ENCODE data around the gene SUPT4H1.

The SUPT4H1 gene

DNA sequence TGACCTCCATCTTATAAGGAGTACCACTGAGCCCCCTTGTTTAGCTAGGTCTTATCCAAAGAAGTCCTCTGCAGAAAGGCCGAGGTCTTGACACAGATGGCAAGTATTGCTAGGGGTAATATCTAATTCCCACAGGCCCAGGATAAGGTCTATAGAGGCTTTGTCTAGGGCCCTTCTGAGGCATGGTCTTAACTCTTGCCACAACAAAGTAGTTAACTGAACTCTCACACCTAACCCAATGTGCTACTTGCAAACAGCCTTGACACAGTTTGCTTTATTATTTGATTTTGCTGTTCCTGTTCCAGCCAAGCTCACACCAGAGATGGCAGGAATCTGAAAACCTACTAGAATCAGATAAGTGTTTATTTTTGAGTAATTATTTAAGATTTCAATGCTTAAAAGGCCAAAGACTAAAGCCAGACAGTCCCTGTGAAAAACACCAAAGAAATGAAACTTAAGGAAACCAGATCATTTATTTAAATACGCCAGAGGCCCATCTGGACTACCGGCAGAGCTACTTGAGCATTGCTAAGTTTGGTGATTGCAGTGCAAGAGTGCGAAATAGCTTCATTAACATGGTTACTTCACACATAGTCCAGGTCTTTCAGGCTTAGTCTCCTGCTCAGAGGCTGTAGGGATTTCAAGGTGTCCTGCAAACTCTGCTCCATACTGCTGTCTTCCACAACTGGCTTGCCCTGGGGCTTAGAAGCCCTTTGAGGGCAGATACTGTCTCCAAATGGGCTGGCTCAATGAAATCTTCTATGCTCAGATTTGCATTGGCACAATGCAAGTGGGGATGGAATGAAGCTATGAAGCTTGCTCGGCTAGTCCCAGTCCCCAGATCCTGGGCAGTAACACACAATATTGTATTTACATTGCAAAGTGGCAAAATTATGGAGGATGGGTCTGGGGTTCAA lies 28.5 kb upstream of the SUPT4H1 start:
- DNase-seq (ENCODE audit: low spot score): no peak

DNA sequence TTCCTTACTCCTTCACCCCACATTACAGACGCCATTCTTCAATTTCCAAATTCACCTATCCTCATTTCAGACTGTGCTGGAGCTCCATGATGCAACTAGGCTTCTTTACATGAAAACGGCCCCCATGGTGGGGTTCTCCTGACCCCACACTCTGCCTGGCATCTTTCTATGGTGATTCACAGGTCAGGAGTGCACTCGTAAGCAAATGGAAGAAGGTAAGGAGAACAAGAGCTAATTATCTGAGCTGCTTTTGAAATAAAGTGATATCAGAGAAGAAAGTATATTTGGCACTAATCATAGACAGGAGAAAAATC lies 27.5 kb upstream of the SUPT4H1 start:
- no peak for DNase-seq (ENCODE audit: low spot score)

DNA sequence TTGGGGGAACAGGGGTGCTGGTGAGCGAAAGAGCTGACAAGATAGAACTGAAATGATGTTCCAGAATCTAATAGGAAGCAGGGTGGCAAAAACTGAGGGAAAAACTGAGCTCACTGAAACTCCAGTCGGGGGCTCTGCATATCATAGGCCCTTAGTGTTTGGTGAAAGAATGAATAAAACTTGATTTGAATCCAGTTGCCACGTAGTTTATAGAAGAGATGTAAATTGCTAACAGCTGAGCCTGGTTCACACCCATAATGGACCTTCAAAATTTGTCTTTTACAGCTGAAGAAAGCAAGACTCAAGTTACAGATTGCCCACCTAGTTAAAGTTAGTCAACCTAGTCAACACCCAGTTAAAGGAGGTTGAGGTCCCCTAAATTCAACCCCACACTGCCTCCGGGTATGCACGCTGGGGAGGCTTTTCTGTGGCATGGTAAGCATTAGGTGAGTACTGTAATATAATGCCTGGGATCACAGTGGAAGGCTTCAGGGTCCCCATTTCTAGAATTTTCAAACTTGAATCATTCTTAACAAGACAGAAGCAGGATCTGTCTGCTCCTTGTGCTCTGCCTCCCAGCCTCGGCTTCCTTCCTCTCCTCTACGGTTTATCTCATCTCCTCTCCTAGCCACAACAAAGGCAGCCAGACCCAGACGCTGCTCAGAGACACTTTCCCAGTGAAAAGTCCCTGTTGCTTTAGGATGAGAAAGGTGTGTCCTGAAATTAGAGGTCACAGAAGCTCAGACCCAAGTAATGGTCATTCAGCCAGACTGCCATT lies 26.9 kb upstream of the SUPT4H1 start:
- DNase-seq (ENCODE audit: low spot score): no peak

DNA sequence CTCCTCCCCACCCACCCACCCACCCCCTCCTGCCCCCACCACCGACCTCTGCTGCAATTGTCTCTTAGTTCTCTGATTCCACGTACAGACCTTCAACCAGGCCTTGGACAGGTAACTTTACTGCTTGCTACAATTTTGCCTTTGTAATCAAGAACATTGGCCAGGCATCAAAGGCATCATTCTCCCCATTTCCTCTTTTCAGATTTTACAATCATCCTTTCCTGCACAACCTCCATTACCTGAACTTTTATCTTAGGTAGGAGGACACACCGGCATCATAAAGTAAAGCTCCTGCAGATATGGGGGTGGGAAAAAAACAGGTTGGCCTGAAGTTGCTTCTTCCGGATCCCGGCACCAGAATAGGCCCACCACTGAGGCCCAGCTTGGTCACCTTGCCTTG lies 25.7 kb upstream of the SUPT4H1 start:
- no peak for DNase-seq (ENCODE audit: low spot score)

DNA sequence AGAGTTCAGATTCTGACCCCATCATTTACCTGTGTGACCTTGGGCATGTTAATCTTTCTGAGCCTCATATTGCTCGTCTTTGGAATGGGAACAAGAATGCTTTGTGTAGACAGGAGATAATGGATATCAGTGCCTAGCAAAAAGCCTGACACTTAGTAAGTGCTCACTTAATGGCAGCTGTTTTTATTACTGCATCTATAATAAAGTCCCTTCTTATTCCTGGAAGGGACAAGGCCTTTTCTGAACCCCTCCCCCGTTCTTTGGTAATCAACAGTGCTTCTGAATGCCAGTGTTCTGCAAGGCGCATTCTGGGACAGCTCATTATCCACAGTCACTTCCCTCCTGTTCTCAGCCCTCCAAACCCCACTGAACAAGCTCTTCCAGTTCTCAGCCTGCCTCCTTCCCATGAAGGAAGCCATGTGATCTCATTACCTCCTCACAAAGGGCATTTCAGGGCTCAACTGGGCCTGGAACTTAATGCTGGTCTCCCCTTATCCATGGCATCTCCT lies 25.1 kb upstream of the SUPT4H1 start:
- DNase-seq (ENCODE audit: low spot score): no peak

DNA sequence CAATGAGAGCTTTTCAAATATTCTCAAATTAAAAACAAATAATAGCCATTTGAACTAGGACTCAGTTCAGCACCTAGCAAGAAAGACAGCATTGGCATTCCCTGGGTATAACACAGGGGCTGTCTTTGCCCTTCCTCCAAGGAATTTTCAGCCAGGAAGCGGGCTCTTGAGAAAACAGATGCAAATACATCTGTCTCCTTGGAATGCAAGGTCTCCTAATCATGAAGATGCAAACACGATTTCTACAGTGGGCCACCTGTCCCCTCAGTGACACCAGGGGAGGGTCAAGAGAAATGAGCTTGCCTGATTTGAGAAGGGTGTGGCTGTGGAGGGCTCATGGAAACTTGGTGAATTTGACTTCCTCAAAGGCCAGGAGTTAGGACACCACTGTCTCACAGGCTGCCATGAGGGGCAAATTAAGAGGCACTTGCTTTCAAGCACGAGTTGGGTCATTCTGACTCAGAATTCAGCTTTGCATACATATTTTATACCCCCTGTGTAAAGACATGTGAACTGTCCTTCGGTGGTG lies 24.5 kb upstream of the SUPT4H1 start:
- no peak for DNase-seq (ENCODE audit: low spot score)

DNA sequence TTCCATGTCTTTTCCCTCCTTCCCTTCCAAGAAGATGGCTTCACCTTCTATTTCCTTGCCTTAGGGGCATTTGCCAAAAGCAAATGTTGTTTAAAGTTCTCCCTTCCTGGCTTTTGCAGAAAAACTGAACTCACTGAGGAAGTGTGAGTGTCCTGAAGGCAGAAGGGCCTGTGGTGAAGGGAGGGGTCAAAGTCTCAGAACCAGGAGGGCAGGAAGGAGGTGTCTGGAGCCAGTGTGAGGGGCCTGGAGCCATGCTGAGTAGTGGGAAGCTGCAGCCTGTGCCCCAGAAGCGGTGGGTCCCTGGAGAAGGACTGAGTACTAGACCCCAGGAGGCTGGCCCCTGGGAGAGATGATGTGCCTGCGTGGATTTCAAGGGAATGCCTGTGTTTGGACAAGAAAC lies 23.8 kb upstream of the SUPT4H1 start:
- no peak for DNase-seq (ENCODE audit: low spot score)

DNA sequence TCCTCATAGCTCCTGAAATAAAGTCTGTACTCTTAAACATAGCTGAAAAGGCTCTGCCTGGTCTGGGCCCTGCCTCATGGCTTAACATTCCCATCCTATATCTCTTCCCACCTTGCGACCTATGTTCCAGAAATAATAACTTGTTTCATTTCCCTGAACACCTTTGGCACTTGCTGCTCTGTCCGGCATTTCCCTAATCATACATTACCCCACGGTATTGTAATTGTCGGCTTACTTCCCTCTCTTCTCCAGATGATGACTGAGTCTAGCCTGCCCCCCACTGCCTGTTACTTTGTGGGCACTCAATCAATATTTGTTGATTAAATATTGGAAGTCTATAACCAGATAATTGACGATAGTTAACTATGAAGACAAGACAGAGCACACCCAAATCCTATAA lies 23.3 kb upstream of the SUPT4H1 start:
- DNase-seq (ENCODE audit: low spot score): no peak

DNA sequence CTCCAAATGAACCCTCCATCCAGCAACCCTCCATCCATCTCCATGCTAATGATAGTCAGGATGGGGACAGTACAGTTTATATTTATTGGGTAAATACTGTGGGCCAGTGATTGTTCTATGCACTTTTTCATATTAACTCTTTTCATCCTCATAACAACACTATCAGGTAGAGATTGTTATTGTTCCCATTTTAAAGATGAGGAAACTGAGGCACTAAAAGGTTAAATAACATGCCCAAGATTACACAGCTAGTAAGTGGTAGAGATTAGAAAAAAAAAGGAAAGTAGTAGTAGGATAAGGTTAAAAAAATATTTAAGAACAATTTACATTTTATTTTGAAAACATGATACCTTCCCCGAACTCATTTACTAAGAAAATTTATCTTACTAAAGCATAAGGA lies 21.9 kb upstream of the SUPT4H1 start:
- no peak for DNase-seq (ENCODE audit: low spot score)

DNA sequence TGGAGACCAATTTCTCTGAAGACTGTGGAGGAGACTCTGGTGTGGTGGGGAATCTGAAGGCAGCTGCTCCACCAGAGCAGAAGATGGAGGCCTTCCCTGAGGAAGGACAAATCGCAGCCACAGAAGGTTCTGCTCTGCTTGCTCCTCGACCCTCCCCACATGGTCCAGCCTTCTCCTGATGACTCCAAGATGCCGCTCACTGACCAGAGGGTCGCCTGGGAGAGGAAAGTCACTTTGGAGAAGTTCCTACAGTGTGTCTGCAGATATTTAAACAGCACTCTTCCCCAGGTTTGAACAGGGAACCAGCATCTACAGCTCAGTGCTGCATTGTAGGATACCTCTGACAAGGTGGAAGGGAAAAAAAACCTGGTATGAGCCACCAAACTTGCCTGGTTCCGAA lies 21.0 kb upstream of the SUPT4H1 start:
- DNase-seq (ENCODE audit: low spot score): no peak

DNA sequence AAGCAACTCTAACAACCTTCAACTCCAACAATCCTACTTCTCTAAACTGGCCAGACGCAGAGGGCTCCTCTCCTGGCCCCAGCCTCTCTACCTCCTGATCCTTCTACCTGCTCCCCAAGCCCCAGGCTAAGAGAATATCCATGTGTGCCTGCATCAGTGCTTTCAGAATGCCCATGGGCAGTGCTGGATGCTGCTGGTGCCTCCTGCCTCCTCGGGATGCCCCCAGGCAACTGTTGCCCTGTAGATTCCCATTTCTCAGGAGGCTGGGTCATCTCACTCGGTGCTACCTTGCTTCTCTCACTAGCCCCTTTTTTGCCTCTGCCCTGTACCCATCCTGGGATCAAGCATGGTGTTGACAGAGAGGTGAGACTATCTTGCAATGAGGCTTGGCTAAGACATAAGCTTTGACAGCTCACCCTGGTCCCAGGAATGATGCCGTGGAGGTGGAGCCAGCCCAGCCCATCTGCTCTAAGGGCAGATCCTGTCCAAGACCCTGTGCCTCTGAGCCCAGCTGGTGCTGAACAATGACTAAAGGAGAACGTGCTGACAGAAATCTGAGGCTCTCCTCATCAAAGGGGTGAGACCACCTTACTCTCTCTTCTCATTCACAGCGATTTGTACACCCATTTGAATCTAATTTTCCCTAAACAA lies 19.4 kb upstream of the SUPT4H1 start:
- no peak for DNase-seq (ENCODE audit: low spot score)

DNA sequence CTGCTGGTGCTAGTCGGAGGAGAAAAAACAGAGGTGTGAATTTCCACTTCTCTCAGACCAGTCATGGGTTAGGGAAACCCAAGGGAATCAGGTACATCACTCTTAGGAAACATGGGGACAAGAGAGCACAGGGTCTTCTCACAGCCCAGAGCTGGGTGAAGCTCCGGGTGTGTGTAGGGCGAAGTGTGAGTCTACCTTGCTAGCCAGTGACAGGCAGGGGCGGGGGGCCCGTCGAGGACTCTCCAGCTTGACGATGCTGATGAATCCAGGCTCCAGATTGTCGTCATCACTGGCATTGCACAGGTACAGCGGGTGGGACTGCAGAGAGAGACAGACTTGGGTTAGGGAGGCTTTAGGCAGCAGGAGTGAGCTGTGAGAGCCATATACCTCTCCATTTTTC lies 18.7 kb upstream of the SUPT4H1 start:
- no peak for DNase-seq (ENCODE audit: low spot score)

DNA sequence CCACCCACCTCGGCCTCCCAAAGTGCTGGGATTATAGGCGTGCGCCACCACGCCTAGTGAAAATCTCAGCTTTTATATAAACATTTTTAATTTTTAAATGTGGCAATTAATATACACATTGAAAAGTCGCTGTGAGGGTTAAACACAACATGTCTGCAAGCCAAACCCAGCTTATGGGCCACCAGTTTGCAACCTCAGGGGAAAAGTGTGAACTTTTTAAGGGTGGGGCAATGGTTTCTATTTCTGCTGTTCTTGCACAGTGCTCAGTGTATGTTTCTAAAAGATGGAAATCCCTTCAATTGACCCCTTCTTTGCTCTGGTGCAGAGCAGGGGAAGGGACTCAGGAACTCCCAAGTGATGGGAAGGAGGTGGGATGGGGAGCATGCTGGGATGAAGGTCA lies 18.3 kb upstream of the SUPT4H1 start:
- DNase-seq (ENCODE audit: low spot score): no peak

DNA sequence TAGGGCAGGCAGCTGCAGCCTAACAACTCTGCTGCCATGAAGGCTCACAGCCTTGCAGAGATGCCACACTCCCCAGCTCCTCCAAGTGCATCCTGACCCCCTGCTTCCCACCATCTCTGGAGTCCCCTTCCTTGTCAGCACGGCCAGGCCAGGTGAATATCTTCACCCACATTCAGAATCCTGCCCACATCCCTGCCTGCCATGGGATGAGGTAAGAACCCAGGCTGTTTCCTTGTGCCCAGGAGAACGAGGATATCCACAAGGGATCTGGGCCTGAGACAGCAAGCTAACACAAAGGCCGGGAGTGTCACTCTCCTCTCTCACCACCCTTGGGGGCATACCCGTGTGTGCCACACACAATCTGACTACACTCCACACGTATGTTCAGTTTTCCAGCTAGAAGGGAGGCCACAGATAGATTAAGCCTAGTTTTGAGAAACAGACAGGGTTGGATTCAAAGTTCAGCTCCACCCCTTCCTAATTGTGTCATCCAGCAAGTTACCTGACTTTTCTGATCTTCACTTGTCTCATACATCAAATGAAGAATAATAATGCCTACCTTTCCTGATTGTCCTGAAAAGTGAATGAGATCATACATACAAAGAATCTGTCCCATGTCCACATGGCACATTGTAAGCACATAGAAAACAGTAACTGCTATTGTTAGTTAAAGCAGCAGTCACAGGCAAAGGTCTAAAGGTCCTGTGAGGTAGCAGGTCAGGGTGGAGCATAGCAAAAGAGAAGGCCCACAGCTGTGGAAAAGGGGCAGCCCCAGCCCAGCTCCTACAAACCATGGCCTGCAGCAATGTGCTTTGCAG lies 17.4 kb upstream of the SUPT4H1 start:
- DNase-seq (ENCODE audit: low spot score): no peak

DNA sequence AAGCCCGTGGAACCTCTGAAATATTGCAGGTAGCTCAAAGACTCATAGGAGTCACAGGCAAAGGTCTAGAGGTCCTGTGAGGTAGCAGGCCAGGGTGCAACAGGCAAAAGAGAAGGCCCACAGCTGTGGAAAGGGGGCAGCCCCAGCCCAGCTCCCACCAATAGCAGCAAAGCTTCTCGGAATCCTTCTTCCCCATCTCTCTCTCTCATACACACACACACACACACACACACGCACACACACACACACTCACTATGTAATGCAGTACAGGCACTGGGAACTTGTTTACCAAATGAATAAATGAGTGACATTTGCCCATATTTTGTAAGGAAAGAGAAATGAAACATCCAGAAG lies 16.8 kb upstream of the SUPT4H1 start:
- DNase-seq (ENCODE audit: low spot score): no peak

DNA sequence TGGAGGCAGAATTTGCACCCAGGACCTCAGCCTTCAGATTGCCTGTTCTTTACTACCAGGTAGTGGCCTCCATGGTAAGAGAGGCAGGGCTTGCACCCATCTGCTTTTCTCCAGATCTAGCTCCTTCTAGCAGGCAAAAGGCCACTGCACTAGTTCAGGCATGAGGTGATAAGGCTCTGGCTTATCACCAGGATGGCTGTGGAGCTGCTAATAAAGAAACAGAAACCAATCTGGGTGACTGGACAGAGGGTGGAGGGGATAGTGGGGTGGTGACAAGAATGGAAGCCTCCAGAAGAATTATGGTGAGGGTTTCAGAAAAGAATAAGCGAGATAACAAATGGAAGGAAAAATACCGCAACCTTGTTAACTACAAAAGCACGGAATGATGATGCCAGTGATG lies 15.5 kb upstream of the SUPT4H1 start:
- DNase-seq (ENCODE audit: low spot score): no peak

DNA sequence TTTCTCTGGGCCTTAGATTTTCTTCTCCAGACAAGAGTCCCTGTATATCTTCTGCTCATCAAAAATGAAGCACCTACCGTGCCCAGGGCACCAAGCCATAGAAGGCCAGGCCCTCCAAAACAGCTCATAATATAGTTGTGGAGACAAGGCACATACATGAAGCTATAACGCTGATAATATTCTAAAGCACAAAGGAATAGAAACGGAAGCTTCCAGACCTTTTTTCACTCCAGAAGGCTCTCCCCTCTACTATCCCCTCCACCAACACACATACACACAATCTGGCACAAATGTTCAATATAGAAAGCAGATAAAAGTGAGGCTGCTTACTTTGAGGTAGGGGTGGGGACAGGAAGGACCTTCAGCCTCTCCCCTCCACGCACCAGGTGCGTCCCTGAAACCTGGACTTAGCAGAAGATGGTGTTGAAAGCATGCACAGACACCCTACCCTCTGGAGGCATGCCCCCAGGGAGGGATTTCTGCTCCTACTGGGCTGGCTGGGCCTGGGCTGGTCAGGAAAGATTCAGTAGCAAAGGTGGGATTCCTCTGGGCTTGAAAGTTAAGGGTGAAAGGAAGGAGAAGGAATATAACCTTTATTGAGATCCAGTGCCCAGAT lies 14.1 kb upstream of the SUPT4H1 start:
- no peak for DNase-seq (ENCODE audit: low spot score)

DNA sequence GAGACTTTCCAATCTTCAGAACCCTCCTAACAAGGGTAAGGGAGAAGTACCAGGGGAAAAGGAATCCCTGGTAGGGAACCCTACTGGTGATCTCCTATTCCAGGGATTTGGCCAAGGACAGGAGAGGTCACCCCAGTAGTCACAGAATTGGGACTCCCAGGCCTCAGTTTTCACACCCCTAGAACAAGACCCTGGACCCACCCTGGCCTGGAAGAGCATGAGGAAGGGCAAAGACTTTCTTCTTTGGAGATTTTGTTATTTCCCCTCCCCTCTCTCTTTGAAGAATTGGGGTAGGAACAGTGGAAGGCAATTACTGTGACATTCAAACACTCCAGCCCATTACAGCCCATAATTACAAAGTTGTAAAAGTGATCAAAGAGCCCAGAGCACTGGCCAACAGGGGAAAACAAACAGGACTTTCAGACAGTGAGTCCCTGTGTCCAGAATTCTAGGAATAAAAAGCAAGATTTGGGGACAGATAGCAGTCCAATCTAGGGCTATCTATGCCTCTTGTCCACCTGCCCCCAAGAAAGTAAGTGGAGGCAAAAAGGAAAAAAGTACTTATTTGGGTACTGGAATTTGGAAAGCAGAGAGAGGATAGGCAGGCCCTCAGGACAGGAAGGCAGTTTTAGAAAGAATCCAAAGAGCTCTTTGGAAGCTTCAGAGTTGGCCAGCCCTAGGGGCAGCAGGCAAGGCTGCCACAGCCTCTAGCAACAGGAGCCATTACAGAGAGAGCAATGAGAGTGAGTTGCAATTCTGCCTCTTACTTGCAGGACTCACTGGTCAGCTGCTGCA lies 13.4 kb upstream of the SUPT4H1 start:
- DNase-seq (ENCODE audit: low spot score): no peak

DNA sequence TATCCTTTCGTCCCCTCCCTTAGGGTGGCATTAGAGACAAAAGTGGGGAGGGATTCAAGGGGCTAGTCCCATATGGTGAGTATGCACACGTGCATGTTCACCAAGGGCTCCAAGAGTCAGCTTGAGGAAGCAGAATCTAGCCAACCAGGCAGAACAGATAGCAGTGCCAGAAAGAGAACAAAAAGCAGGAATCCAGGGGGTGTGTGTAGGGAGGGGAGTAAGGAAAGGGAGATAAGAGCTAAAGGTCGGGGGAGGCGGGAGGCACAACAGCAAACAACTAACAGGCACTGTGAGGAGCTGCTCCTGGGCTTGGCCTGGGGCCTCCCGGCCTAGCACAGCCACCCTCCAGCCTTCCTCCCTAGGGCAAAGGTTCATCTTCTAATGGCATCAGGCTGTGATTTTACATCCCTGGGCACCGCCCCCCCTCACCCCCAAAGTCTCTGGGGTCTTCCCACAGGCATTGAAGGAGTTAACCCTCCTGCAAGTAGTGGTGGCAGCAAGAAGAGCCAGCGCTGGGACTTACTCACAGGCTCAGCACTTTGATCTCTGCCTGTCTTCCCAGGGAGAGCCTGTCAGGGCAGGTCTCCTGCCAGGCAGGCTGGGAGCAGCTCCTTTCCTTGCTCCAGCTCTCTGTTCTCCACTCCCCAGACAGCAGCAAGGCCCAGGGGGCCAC lies 12.4 kb upstream of the SUPT4H1 start:
- DNase-seq (ENCODE audit: low spot score): no peak

All from left forelimb (tissue), 1 donor.